Measurements from ENCODE around the gene CD63. TPM values are rescaled to one million over a fixed set of nuclear protein-coding genes. Genes with fewer than 3 reads are reported as not detected.

The CD63 gene
- total and polyA plus RNA-seq, 2 of the 13 experiments (the other 11 are each of a cell fraction or from before 2014, with no cell fraction given) = 234 to 277 TPM

DNA sequence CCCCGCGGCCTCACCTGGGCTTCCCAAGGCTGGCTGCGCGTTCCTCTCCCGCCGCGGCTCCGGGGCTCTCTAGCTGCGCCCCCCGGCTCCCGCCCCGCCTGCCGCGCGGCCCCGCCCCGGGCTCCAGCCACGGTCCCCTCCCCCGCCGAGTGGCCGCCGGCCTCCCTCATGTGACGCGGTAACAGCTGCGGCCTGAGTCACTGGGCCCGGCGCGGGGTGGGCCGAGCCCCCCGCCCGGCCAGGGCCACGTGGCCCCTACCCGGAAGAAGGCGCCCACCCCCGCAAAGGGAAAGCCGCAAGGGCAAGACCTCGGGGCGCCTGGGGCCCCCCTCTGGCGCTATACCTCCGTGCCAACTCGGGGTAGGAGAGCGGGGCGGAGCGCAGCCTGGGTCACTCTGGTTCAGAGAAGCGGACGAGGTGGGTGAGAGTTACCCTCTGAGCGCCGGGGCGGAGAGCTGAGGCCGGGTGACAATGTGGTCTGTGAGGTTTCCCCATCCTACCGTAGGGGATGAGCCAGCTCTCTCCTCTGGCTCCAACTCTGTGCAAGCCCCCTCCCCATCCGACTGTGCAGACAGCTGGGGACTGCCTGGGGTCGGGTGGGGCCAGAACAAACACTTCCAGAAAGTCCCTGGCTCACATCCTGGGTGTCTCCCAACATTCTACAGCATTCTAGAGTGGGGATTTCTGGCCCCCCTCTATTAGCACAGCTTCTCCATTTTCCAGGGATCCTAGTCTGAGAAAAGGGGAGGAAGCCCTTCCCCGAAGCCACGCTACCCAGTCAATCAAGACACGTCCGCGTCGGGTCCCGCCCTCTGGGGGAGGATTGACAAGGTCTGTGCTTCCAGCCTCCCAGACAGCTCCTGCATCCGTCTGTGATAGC is at the start of gene CD63 (continued):
- TF ChIP-seq, protein P1, sequence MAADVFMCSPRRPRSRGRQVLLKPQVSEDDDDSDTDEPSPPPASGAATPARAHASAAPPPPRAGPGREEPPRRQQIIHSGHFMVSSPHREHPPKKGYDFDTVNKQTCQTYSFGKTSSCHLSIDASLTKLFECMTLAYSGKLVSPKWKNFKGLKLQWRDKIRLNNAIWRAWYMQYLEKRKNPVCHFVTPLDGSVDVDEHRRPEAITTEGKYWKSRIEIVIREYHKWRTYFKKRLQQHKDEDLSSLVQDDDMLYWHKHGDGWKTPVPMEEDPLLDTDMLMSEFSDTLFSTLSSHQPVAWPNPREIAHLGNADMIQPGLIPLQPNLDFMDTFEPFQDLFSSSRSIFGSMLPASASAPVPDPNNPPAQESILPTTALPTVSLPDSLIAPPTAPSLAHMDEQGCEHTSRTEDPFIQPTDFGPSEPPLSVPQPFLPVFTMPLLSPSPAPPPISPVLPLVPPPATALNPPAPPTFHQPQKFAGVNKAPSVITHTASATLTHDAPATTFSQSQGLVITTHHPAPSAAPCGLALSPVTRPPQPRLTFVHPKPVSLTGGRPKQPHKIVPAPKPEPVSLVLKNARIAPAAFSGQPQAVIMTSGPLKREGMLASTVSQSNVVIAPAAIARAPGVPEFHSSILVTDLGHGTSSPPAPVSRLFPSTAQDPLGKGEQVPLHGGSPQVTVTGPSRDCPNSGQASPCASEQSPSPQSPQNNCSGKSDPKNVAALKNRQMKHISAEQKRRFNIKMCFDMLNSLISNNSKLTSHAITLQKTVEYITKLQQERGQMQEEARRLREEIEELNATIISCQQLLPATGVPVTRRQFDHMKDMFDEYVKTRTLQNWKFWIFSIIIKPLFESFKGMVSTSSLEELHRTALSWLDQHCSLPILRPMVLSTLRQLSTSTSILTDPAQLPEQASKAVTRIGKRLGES (CRISPR knock-in tag; IDR thresholded peaks at IDR 0.05; ENCODE audit: borderline replicate concordance) = no peak
- TF ChIP-seq, protein P2, sequence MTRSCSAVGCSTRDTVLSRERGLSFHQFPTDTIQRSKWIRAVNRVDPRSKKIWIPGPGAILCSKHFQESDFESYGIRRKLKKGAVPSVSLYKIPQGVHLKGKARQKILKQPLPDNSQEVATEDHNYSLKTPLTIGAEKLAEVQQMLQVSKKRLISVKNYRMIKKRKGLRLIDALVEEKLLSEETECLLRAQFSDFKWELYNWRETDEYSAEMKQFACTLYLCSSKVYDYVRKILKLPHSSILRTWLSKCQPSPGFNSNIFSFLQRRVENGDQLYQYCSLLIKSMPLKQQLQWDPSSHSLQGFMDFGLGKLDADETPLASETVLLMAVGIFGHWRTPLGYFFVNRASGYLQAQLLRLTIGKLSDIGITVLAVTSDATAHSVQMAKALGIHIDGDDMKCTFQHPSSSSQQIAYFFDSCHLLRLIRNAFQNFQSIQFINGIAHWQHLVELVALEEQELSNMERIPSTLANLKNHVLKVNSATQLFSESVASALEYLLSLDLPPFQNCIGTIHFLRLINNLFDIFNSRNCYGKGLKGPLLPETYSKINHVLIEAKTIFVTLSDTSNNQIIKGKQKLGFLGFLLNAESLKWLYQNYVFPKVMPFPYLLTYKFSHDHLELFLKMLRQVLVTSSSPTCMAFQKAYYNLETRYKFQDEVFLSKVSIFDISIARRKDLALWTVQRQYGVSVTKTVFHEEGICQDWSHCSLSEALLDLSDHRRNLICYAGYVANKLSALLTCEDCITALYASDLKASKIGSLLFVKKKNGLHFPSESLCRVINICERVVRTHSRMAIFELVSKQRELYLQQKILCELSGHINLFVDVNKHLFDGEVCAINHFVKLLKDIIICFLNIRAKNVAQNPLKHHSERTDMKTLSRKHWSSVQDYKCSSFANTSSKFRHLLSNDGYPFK (CRISPR knock-in tag; IDR thresholded peaks at IDR 0.05; ENCODE audit: borderline replicate concordance) = no peak
- TF ChIP-seq ZNF232 (CRISPR knock-in tag; IDR thresholded peaks at IDR 0.05; ENCODE audit: borderline replicate concordance) (no peak), HOXD1 (CRISPR knock-in tag; IDR thresholded peaks at IDR 0.05) (peak; percentile 71; the same call in 1 of the 2 replicates), ZNF121 (CRISPR knock-in tag; IDR thresholded peaks at IDR 0.05) (peak; percentile 37; the same call in 1 of the 2 replicates), NRL (CRISPR knock-in tag; IDR thresholded peaks at IDR 0.05; ENCODE audit: borderline replicate concordance) (0 out of 2 replicates have a peak, but pooled peaks have one; percentile 54), ZMAT3 (CRISPR knock-in tag; conservative IDR thresholded peaks at IDR 0.05) (0 out of 2 replicates have a peak, but pooled peaks have one; percentile 18), SPEN (CRISPR knock-in tag; IDR thresholded peaks at IDR 0.05; ENCODE audit: low read depth) (peak; percentile 81; the same call in 1 of the 2 replicates), SETDB1 (CRISPR knock-in tag; IDR thresholded peaks at IDR 0.05; ENCODE audit: borderline replicate concordance) (no peak), ZNF496 (CRISPR knock-in tag; IDR thresholded peaks at IDR 0.05; ENCODE audit: insufficient replicate concordance) (no peak)
- TF ChIP-seq, protein P3, sequence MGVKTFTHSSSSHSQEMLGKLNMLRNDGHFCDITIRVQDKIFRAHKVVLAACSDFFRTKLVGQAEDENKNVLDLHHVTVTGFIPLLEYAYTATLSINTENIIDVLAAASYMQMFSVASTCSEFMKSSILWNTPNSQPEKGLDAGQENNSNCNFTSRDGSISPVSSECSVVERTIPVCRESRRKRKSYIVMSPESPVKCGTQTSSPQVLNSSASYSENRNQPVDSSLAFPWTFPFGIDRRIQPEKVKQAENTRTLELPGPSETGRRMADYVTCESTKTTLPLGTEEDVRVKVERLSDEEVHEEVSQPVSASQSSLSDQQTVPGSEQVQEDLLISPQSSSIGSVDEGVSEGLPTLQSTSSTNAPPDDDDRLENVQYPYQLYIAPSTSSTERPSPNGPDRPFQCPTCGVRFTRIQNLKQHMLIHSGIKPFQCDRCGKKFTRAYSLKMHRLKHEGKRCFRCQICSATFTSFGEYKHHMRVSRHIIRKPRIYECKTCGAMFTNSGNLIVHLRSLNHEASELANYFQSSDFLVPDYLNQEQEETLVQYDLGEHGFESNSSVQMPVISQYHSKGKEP (CRISPR knock-in tag; IDR thresholded peaks at IDR 0.05) = no peak
- TF ChIP-seq, protein P4, sequence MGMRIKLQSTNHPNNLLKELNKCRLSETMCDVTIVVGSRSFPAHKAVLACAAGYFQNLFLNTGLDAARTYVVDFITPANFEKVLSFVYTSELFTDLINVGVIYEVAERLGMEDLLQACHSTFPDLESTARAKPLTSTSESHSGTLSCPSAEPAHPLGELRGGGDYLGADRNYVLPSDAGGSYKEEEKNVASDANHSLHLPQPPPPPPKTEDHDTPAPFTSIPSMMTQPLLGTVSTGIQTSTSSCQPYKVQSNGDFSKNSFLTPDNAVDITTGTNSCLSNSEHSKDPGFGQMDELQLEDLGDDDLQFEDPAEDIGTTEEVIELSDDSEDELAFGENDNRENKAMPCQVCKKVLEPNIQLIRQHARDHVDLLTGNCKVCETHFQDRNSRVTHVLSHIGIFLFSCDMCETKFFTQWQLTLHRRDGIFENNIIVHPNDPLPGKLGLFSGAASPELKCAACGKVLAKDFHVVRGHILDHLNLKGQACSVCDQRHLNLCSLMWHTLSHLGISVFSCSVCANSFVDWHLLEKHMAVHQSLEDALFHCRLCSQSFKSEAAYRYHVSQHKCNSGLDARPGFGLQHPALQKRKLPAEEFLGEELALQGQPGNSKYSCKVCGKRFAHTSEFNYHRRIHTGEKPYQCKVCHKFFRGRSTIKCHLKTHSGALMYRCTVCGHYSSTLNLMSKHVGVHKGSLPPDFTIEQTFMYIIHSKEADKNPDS (CRISPR knock-in tag; IDR thresholded peaks at IDR 0.05) = no peak
- TF ChIP-seq, protein P5, sequence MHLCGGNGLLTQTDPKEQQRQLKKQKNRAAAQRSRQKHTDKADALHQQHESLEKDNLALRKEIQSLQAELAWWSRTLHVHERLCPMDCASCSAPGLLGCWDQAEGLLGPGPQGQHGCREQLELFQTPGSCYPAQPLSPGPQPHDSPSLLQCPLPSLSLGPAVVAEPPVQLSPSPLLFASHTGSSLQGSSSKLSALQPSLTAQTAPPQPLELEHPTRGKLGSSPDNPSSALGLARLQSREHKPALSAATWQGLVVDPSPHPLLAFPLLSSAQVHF (CRISPR knock-in tag; IDR thresholded peaks at IDR 0.05) = no peak
- TF ChIP-seq, protein P6, sequence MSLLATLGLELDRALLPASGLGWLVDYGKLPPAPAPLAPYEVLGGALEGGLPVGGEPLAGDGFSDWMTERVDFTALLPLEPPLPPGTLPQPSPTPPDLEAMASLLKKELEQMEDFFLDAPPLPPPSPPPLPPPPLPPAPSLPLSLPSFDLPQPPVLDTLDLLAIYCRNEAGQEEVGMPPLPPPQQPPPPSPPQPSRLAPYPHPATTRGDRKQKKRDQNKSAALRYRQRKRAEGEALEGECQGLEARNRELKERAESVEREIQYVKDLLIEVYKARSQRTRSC (CRISPR knock-in tag; IDR thresholded peaks at IDR 0.05; ENCODE audit: low read depth) = no peak

Data from HepG2 (cell line).